ENCODE data around the gene SRPX. TPM values are rescaled to one million over a fixed set of nuclear protein-coding genes. Genes with fewer than 3 reads are reported as not detected.

SRPX gene
- total and polyA plus RNA-seq, 10 of the 15 experiments (the other 5 are each of a cell fraction or from before 2014, with no cell fraction given), result 0.05 to 0.79 (median 0.23) TPM; not detected in 1

GRCh38 chrX:38214044-38214443 lies 6.6 kb downstream of the SRPX start (continued):
- TF ChIP-seq NFXL1 (IDR thresholded peaks at IDR 0.05; ENCODE audit: borderline replicate concordance) (no peak), WRNIP1 (IDR thresholded peaks at IDR 0.05; ENCODE audit: borderline replicate concordance, low read depth, low read length) (no peak), MEF2B (IDR thresholded peaks at IDR 0.05; ENCODE audit: partially characterized antibody, poor library complexity, severe bottlenecking) (no peak), CEBPB (IDR thresholded peaks at IDR 0.05; ENCODE audit: borderline replicate concordance in 1 of 2, low read depth in 2 of 2, low read length in 2 of 2) (no peak), GABPA (IDR thresholded peaks at IDR 0.05; ENCODE audit: low read depth) (no peak), IKZF1 (conservative IDR thresholded peaks at IDR 0.05) (no peak), SMC3 (IDR thresholded peaks at IDR 0.05; ENCODE audit: borderline replicate concordance, low read length) (no peak)
- TF ChIP-seq, protein P1, sequence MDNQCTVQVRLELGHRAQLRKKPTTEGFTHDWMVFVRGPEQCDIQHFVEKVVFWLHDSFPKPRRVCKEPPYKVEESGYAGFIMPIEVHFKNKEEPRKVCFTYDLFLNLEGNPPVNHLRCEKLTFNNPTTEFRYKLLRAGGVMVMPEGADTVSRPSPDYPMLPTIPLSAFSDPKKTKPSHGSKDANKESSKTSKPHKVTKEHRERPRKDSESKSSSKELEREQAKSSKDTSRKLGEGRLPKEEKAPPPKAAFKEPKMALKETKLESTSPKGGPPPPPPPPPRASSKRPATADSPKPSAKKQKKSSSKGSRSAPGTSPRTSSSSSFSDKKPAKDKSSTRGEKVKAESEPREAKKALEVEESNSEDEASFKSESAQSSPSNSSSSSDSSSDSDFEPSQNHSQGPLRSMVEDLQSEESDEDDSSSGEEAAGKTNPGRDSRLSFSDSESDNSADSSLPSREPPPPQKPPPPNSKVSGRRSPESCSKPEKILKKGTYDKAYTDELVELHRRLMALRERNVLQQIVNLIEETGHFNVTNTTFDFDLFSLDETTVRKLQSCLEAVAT (IDR thresholded peaks at IDR 0.05), result no peak

- POLR2A ChIA-PET, result no interaction called here
- WGBS (ENCODE audit: insufficient coverage, insufficient replicate concordance, low lambda C conversion rate, missing lambda C conversion rate), result 34% methylated on average over 4 of the region's 4 CpGs
- no peak for ATAC-seq
- Histone ChIP-seq H3K27me3 (replicated peaks in 1 of 2; ENCODE audit: control insufficient read depth in 2 of 2, insufficient read depth in 2 of 2, low read length in 1 of 2) (peaks cover 0 to 2% of the 10 kb centered on the region in 2 experiments; a peak in 1 of 4 replicates), H3K36me3 (ENCODE audit: control insufficient read depth in 2 of 2, insufficient read depth in 2 of 2, low read length in 1 of 2) (no peaks in the 10 kb centered on the region), H3K4me3 (no peak overlapping the region), H3K4me1 (ENCODE audit: control insufficient read depth, insufficient read depth, low read length) (no peaks in the 10 kb centered on the region), H2AFZ (ENCODE audit: control insufficient read depth, low read depth, low read length) (no peak overlapping the region), H4K20me1 (ENCODE audit: control insufficient read depth, insufficient read depth) (no peaks in the 10 kb centered on the region), H3K9me3 (replicated peaks; ENCODE audit: control insufficient read depth, insufficient read depth, low read length) (no peaks in the 10 kb centered on the region), H3K4me2 (ENCODE audit: control insufficient read depth, insufficient read depth) (no peak overlapping the region), H3K27ac (ENCODE audit: control insufficient read depth, insufficient read depth) (no peak overlapping the region), H3K9ac (ENCODE audit: control insufficient read depth, insufficient read depth, low read length) (no peak overlapping the region), H3K79me2 (ENCODE audit: control insufficient read depth, insufficient read depth, low read length) (no peaks in the 10 kb centered on the region)
- no peak for FAIRE-seq
- in situ Hi-C loops (cut with MboI) (no loop called here), intact Hi-C loops (cut with micrococcal nuclease; ENCODE audit: unreplicated experiment) (no loop called here)
- BruUV-seq (replicated peaks), result no TSS peak
- RAD21 ChIA-PET (ENCODE audit: unreplicated experiment), result no interaction called here
- SMC1A ChIA-PET (ENCODE audit: uncharacterized antibody, unreplicated experiment), result interaction anchor here (0.7 kb wide), 1 partner anchor 113 kb away, joined by 4 read pairs; no protein-coding TSS in a partner anchor
- CTCF ChIA-PET, result no interaction called here
- no peak for DNase-seq (ENCODE audit: low read depth, low spot score)
- TF ChIP-seq RFX5 (IDR thresholded peaks at IDR 0.05; ENCODE audit: low read depth, low read length), result no peak
- TF ChIP-seq FOXM1 (IDR thresholded peaks at IDR 0.05; ENCODE audit: low read depth, low read length), result no peak
- TF ChIP-seq KDM1A (IDR thresholded peaks at IDR 0.05; ENCODE audit: borderline replicate concordance), result no peak
- TF ChIP-seq USF1 (IDR thresholded peaks at IDR 0.05; ENCODE audit: borderline replicate concordance, extremely low read length, insufficient read depth, low read depth, low read length), result no peak
- no peak for TF ChIP-seq LARP7 (IDR thresholded peaks at IDR 0.05)
- no peak for TF ChIP-seq RELB (IDR thresholded peaks at IDR 0.05; ENCODE audit: low read depth)
- no peak for TF ChIP-seq GABPA (IDR thresholded peaks at IDR 0.05; ENCODE audit: low read depth)
Measured at GRCh38 chrX:38211891-38212635, 8.6 kb downstream of the SRPX start.

Measured in GM12878 (cell line).